ENCODE data around the gene ARHGEF28. TPM values are rescaled to one million over a fixed set of nuclear protein-coding genes. Genes with fewer than 3 reads are reported as not detected.

The ARHGEF28 gene
- total RNA-seq, 1 experiment from 2014 or later: 0.57 TPM

- Histone ChIP-seq H3K79me2 (ENCODE audit: insufficient read depth, low read length) (no peaks in the 10 kb centered on the region), H3K23ac (ENCODE audit: insufficient read length, low read depth, low read length) (no peak overlapping the region), H3K4me2 (ENCODE audit: insufficient read depth, insufficient read length, low read length) (no peak overlapping the region), H3K56ac (ENCODE audit: insufficient read length, low read depth, low read length) (no peak overlapping the region), H4K20me1 (ENCODE audit: control insufficient read depth, insufficient read depth, insufficient read length) (no peaks in the 10 kb centered on the region), H3K27ac (ENCODE audit: insufficient read length, low read depth, low read length) (no peak overlapping the region), H3K14ac (ENCODE audit: insufficient read depth, low read length) (no peak overlapping the region), H2BK15ac (ENCODE audit: low read depth, low read length) (no peak overlapping the region), H3T11ph (ENCODE audit: low read length) (no peak overlapping the region), H2BK20ac (ENCODE audit: low read depth, low read length, poor library complexity, severe bottlenecking) (no peak overlapping the region), H3K9me3 (ENCODE audit: control insufficient read depth, low read depth, low read length) (no peaks in the 10 kb centered on the region), H3K18ac (ENCODE audit: insufficient read length, low read depth, low read length) (no peak overlapping the region), H3K4me1 (ENCODE audit: insufficient read depth, low read length) (no peaks in the 10 kb centered on the region), H3K79me1 (ENCODE audit: insufficient read depth, low read depth, low read length, poor library complexity, severe bottlenecking) (no peaks in the 10 kb centered on the region), H3K9ac (ENCODE audit: extremely low read depth, insufficient read length, low read length) (no peak overlapping the region), H3K4ac (ENCODE audit: low read depth, low read length) (no peak overlapping the region), H4K91ac (ENCODE audit: insufficient read length, low read depth, low read length) (no peak overlapping the region), H2BK12ac (ENCODE audit: insufficient read length, low read depth, low read length) (no peak overlapping the region), H2AK5ac (ENCODE audit: insufficient read length, low read length) (no peak overlapping the region), H2BK5ac (ENCODE audit: insufficient read length, low read length) (no peak overlapping the region), H2BK120ac (ENCODE audit: low read depth, low read length, poor library complexity, severe bottlenecking) (no peak overlapping the region), H2AFZ (ENCODE audit: low read length) (no peak overlapping the region), H3K27me3 (ENCODE audit: insufficient read depth, low read length) (no peaks in the 10 kb centered on the region), H3K23me2 (ENCODE audit: insufficient read length, low read depth, low read length, poor library complexity, severe bottlenecking) (no peaks in the 10 kb centered on the region), H4K8ac (replicated peaks; ENCODE audit: insufficient read length, low read depth, low read length) (no peak overlapping the region), H4K5ac (ENCODE audit: insufficient read length, low read depth, low read length) (no peak overlapping the region)
- H3K9me3 Mint-ChIP-seq: no peaks in the 10 kb centered on the region
- H3K4me1 Mint-ChIP-seq: 0 out of 4 replicates have a peak, but pooled peaks cover 0 to 2% of the 10 kb centered on the region in 2 experiments
- H3K27me3 Mint-ChIP-seq (ENCODE audit: low read depth): peaks cover 1% of the 10 kb centered on the region
- no CpG with 5 or more reads among the region's 4 CpGs for WGBS (ENCODE audit: extremely low coverage, insufficient read length, low lambda C conversion rate)
- no peak for TF ChIP-seq CTCF (conservative IDR thresholded peaks at IDR 0.05)
- no peaks in the 10 kb centered on the region for H3K36me3 Mint-ChIP-seq (ENCODE audit: insufficient read depth in 1 of 3, low read depth in 3 of 3)
- no peak overlapping the region for H3K27ac Mint-ChIP-seq
- no peak for DNase-seq
- no peak overlapping the region for H3K4me3 Mint-ChIP-seq
These were observed 264.6 kb downstream of the ARHGEF28 start for GRCh38 chr5:73890569-73890968.
